Liver (tissue), 3 donors: ENCODE data around the gene KLF13.

Experiments used
- CTCF ChIP-seq: fragments of 150-350 bp; IDR thresholded peaks from 2 replicates; pipeline ENCODE4 v1.5.1; 2017; ENCODE audit warnings: improper control_type of control experiment, low read depth, low read length; ENCODE audit not compliant: missing input control
- HNF4G ChIP-seq: IDR thresholded peaks from 2 replicates; pipeline ENCODE4 v1.6.1; 2016; ENCODE audit warnings: antibody characterized with exemption
- MAX ChIP-seq: IDR thresholded peaks from 2 replicates; pipeline ENCODE4 v1.6.1; 2016; ENCODE audit warnings: antibody characterized with exemption
- SP1 ChIP-seq: IDR thresholded peaks from 2 replicates; pipeline ENCODE4 v1.6.1; 2018; ENCODE audit warnings: antibody characterized with exemption, mild to moderate bottlenecking
- TAF1 ChIP-seq: conservative IDR thresholded peaks from 2 replicates; pipeline ENCODE4 v1.6.1; 2016; ENCODE audit warnings: antibody characterized with exemption, mild to moderate bottlenecking
- donor health status: healthy.
- donor health status: healthy.

- TF ChIP-seq HNF4G (no peak), CTCF (no peak), TAF1 (no peak), MAX (no peak), SP1 (peak; percentile 58)
These were observed 32.5 kb downstream of the KLF13 start for GRCh38 chr15:31358957-31359701.
